GM18867 (cell line): ENCODE measurements around the gene RGPD8.
"Not testable (repeated sequence)": the region's sequence is repeated elsewhere in the genome, so short reads cannot be mapped to it uniquely, and the experiment has no call there.

ENCODE experiments used
- ATAC-seq: cut with Tn5 transposase; IDR thresholded peaks from one replicate; pipeline ENCODE4 v1.9.1; 2021; ENCODE audit warnings: mild to moderate bottlenecking, moderate library complexity; ENCODE audit not compliant: unreplicated experiment

RGPD8 gene

DNA sequence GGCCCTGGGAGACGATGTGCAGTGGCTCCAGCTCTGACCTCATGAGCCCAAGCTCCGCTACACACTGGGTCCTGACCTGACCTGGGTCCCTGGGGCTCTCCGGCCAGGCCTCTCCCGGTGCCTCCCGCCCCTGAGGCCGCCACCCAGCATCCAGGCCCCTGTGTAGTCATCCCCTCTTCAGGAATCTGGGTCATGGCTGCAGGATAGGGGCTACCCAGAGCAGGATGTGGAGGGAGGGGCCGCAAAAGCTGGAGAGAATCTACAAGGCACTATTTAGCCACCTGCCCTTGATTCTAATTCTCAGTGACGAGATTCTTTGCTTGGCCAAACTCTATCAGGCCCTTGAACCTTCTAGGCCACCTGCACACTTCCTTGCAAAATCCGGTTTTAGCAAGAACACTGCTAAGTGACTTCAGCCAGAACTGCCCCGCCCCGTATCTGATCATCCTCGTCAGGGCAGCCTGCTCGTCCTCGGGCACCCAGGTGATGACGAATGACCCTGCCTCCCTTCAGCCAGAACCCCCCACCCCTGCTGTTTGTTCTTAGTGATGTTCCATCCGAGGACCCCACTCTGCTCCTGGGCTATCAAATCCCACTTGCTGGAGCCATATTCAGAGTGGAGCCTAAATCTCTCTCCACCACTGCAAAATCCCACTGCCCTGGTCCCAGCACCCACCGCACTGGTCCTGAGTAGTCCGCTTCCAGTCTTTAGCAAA lies 2.4 kb upstream of the RGPD8 start:
- ATAC-seq, result not testable (repeated sequence)

DNA sequence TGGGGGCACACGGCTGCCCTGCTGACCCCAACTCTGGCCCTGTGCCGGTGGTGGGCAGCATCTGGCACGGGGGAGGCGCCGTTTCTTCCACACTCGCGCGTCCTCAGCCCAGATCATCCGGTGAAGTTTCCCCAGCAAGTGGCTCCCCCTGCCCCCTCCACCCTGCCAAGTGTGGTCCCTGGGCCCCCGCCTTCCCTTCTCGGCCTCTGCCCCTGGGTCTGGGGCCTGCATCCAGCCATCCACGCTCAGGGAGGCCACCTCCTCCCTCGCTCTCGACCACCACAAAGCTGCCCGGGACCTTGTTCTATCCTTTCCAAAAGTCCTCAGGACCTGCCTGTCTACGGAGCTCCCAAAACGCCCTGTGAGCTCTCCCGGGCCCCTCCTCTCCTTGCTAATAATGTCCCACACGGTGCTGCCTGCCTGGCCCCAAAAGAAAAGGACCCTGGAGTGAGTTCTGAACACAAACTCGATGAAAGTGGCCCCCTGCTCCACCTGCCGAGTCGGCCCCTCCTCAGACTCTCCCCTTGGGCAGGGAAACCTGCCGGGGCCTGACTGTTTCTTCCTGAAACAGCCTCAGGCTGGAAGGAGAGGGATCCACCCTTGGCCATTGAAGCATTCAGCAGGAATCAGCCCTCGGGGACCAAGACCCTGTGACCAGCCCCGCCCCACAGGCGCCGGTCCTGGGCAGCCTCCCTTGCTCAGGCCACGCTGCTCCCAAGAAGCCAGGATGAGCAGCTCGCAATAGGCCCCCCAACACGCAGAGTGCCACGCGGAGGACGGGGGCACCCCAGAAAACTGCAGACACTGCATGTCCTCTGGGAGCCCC lies 1.7 kb upstream of the RGPD8 start:
- ATAC-seq, result not testable (repeated sequence)

DNA sequence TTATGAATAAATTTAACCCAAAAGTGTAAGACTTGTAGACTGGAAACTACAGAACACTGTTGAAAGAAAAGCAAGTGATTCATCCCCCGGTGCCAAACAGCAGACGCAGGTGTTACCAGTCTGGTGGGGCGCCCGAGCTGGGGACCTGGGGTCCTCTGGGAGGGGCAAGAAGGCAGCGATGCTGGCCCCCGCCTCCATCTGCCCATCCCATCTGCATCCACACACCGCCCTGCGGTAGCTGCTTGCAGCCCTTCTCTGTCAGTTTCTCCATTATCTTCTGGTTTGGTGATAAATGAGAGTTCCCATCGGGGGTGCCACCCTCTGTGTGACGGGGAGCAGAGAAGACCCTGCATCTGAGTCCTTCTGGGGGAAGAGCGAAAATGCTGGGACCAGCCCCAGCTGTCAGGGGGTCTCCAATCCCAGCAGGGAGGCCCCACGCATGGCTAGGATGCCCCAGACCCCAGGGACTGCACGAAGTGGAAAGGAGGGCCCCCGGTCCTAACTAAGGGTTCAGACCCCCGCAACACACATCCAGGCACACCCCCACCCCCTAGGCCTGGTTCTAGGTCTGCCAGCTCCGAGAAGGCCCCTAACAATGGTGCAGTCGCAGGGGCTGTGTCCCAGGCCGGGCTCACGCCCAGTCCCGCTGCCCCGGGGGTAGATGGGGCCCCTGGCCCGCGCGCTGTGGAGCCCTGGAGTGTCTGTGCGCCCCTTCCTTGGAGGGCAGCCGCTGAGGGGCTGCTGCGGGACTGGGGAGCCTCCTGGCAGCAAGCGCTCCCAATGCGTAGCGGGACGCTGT lies 686 bp upstream of the RGPD8 start:
- no peak for ATAC-seq

DNA sequence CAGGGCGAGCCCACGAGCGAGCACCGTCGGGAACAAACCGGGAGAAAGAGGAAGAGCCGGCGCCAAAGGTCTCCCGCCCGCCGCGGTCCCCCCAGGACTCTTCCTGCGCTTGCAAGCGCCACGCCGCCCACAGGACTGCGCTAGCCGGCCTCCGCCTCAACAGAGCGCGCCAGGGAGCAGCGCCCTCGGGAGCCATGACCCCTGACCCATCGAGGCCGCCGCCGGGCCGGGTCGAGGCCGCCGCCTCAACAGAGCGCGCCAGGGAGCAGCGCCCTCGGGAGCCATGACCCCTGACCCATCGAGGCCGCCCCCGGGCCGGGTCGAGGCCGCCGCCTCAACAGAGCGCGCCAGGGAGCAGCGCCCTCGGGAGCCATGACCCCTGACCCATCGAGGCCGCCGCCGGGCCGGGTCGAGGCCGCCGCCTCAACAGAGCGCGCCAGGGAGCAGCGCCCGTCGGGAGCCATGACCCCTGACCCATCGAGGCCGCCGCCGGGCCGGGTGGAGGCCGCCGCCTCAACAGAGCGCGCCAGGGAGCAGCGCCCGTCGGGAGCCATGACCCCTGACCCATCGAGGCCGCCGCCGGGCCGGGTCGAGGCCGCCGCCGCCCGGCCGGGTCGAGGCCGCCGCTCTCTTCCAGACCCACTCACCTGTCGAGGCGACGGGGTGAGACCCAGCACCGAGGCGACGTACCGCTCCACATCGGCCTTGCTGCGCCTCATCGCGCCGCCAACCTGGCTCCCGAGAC lies 538 bp downstream of the RGPD8 start:
- ATAC-seq, result not testable (repeated sequence)

DNA sequence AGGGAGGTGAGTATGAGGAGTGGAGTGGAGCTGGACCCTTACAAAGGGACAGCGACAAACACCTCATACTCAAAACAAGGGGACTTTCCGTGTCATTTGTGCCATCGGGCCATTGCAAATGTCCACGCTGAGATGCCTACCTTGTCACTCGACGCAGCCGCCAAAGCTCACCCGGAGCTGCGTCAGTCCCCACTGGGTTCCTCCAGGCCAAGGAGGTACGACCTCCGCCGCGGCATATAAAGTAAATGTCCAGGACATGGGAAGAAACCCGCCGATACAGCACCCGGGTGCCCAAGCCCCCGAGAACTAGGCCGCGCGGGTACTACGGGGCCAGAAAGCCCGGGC lies 1.1 kb downstream of the RGPD8 start:
- not testable (repeated sequence) for ATAC-seq

DNA sequence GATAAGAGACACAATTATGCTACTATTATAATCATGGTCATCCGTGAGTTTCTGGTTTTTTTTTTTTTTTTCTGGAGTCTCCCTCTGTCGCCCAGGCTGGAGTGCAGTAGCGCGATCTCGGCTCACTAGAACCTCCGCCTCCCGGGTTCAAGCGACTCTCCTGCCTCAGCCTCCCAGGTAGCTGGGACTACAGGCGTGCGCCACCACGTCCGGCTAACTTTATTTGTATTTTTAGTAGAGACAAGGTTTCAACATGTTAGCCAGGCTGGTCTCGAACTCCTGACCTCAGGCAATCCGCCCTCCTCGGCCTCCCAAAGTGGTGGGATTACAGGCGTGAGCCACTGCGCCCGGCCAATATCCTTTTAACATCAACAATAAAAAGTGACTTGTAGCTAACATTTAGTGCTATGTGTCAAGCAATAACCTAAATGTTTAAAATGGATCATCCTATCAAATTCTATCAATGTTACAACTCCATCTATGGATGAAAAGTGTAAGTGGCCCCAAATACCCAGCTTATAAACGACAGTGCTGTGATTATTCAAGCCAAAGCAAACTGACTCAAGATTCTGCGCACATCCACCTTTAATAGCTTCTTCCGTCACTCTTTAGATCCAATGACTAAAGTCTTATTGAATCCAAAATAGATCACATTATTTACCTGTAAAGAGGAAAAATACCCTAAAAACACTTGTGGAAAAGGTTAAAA lies 1.7 kb downstream of the RGPD8 start:
- ATAC-seq, result not testable (repeated sequence)

DNA sequence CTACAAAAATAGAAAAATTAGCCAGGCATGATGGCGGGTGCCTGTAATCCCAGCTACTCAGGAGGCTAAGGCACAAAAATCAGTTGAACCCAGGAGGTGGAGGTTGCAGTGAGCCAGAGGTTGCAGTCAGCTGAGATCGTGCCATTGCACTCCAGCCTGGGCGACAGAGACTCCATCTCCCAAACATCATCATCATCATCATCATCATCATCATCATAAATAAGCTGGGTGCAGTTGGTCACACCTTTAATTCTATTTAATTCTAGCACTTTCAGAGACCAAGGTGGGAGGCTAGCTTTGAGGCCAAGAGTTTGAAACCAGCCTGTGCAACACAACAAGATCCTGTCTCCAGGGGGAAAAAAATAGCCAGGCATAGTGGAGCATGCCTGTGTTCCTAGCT lies 8.9 kb downstream of the RGPD8 start:
- ATAC-seq, result not testable (repeated sequence)

DNA sequence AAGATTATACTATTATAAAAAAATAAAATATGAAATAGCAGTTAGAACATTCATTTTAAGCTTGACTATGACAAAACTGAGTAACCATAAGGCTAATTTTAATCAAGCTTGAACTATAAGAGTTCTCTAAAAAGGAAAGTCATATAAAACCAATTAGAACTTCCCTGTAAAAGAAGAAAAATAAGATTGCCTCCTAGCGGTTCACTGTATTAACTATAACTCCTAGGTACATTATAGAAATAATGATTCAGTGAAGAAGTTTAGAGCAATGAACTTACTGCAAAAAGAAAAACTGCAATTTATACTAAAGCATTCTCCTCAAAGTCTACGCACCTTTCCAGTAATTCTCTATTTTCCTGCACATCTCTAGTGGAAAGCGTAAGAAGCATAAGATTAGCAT lies 16.6 kb downstream of the RGPD8 start:
- ATAC-seq, result not testable (repeated sequence)

DNA sequence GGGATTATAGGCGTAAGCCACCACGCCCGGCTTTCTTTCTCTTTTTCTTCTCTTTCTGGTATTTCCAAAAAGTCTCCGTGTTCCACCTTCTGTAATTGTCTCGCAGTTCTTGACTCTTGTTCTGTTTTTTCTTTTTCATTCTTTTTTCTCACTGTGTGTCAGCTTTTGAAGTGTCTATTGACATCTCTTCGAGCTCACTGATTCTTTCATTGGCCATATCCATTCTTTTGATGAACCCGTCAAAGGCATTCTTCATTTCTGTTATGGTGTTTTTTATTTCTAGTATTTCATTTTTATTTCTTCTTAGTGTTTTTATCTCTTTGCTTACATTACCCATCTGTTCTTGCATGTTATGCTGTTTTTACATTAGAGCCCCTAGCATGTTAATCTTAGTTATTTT lies 73.4 kb downstream of the RGPD8 start:
- ATAC-seq, result not testable (repeated sequence)

DNA sequence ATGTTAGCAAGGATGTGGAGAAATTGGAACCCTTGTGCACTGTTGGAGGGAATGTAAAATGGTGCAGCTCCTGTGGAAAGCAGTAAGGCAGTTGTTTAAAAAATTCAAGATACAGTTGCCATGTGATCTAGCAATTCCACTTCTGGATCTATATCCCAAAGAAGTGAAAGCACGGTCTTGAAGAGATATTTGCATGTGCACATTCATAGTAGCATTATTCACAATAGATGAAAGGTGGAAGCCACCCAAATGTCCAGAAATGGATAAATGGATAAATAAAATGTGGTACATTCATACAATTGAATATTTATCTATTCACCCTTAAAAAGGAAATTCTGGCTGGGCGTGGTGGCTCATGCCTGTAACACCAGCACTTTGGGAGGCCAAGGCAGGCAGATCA lies 79.1 kb downstream of the RGPD8 start:
- ATAC-seq, result not testable (repeated sequence)

DNA sequence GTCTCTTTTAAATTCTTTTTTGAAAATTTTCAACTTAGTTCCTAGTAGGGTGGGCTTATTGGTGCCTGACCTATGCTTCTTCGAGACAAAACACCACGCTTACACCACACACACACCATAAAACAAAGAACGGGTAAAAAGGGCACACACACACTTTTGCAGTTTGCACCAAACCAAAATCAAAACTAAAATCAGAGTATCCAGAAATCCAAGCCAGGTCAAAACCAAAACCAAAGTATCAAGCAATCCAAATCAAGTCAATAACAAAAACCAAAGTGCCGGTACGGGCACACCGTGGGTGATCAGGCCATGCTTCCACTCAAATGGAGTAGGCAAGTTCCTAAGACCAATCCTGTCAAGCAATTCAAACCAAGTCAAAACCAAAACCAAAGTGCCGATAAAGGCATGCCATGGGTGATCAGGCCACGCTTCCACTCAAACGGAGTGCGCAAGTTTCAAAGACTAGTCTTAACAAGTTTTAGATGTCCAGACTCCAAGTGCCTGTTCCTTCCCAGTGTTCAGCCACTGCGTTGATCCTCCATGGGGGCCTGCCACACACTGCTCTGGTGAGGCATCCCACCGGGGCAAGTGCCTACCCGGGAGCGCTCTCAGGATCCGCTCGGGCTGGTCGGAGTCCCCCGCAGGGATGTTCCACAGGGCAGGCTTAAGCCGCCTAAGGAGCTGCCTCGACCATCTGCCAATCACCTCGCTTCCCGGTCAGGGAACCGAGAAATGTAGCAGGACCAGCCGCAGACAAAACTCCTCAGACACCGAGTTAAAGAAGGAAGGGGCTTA lies 80.4 kb downstream of the RGPD8 start:
- not testable (repeated sequence) for ATAC-seq

DNA sequence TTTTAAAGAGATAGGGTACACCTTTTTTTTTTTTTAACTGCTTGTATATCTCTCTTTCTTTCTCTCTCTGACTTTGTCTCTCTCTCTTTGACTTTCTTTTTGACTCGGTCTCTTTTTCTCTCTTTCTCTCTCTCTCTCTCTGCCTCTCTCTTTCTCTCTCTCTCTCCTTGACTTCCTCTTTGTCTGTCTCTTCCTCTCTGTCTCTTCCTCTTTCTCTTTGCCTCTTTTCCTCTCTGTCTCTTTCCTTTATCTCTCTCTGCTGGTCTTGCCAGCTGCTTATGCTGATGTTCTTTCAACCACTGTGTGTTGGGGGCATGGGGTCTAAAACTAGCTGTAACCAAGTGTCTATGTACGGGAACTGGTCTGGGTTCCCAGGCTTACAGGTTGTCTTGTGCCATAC lies 81.2 kb downstream of the RGPD8 start:
- ATAC-seq, result not testable (repeated sequence)

DNA sequence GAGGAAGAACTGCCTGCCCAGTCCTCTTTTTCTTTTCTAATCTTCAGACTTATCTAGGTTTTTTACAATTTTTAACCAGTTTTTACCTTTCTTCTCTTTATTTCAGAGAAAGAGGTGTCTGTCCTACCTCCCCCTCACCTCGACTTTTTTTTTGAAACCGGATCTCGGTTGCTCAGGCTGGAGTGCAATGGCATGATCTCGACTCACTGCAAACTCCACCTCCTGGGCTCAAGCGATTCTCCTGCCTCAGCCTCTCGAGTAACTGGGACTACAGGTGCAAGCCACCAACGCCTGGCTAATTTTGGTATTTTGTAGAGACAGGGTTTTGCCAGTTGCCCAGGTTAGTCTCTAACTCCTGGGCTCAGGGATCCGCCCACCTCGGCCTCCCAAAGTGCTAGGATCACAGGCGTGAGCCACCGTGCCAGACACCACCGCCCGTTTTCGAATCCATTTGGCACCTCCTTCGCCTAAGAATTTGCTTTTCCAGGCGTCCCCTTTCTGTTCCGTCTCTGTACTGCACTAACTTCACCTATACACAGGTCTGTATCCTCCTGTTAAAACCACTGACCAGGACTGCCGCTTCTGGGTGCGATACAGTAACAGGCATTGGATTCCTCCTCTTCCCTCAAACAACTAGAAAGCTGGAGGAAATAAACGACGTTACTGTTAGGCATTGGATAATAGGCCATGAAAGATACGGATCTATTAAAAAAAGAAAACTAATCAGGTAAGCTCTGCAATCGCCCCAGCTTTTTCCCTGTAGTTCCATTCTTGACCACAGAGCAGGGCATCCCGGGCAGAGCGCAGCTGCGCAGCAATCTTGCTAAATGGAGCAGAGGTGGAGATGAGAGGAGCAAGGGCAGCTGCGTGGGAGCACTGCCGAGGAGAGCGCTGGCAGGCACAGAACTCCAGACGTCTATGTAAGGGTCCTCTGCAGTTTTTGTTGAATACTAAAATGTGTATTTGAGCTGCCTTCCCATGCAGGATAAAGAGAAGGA lies 88.1 kb downstream of the RGPD8 start:
- ATAC-seq, result no peak

DNA sequence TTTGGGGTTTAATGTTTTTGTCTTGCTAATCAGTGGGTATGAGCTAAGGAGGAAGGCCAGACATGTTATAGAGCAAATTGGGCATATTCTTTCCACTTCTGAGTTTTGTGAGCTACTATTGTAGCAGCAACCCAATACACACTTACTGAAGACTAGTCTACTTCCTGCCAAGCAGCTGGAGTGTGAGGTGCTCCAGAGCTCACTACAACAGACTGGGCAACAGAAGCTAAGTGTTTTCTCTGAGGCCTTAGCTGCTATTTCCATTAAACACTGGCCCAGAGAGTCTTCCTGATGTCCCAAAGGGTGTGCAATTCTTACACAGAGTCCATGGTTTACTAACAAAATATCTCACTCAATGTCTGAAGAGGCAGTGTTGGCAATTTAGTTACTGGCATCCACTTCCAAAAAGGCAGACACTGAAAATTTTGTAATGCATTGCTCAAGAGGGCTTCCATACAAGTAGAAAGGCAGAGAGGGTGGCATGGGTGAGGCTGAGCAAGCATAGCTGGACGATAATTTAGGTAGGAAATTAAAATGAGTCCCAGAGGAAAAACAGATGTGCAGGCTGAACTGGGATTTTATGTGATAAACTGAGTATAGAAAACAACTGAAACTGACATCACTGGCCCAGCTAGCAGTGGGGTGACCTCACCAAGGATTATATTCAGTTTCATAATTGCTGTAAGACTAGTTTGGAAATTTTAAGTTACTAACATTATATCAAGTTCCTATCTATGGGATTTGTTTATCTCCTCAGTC lies 89.4 kb downstream of the RGPD8 start:
- no peak for ATAC-seq

DNA sequence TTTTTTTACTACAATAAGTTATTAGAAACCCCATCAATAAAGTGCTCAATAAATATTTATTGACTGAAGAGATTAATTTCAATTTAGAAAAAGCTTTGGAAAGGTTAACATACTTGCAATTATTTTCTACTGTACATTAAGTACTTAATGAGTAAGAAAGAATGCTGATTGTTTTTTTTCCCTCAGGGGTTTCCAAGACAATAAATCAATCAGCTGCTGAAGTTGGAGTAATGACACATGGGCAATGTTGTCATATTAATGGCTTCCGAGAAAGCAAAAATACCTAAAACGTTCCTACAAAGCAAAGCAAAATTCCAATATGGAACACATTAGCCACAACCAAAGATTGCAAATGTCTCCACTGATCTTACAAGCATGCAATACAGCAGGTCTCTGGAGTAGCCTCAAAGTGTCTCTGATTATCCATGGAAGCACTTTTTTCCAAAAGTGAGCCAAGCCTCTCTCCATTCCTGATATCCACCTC lies 91.3 kb downstream of the RGPD8 start:
- ATAC-seq, result no peak

DNA sequence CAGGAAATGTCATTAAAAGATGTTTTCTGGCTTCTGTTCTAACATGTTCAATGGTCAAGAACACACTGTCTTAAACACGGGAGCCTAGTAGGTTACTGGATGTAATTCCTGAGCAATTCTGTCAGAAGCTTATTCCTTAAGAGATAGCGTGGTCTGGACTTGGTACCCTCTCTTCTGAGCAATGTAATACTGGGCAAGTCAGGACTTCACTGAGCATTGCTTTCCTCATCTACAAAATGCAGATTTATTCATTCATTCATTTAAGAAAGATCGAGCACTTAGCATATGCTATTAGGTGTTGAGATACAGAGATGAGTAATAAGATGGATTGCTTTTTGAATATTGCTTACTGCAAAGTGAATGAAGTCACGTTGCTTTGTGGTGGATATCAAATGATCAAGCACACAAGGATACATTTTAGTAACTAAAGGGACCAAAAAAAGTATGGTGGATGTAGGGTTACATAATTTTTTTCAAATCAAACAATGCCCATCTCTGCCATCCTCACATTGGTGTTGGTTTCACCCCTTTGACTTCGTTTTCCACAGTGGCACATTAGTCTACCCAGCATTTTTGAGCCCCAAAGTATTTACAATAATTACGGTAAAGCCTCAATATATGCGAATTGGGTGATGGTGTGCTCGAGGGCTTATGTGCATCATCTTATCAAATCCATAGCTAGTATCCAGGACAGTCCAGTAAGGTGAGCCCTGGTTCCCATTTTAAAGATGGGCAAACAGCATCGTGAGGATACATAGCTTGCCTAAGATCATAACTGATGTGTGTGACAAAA lies 92.8 kb downstream of the RGPD8 start:
- no peak for ATAC-seq

DNA sequence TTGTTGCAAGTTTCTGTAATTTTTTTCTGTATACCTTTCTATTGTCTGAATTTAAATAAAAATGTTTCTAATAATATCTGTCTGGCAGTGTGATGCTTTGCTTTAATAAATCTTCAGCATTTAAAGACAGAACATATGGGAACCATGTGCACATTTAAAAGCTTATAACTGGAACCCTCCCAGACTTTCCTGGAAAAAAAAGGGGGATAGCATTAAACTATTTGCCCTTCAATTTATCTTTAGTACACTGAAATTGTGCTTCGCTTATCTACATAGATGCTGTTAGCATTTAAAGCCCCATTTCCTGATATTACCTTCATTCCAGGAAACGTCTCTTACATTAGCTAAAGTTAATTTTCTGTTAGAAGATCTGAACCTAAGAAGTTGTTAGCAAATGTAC lies 93.5 kb downstream of the RGPD8 start:
- ATAC-seq, result no peak
